Natural killer cell treated with Interleukin-12 subunit alpha and Interleukin-12 subunit beta and Interleukin-15 and Interleukin-18, amount 100 ng/mL, for 72 hours (primary cell): Measurements from ENCODE around the gene CRKL. TPM values are rescaled to one million over a fixed set of nuclear protein-coding genes. Genes with fewer than 3 reads are reported as not detected.
"Not testable (repeated sequence)": the region's sequence is repeated elsewhere in the genome, so short reads cannot be mapped to it uniquely, and the experiment has no call there.

Source experiments
- ATAC-seq, 2 donors: fragments of 150-1000 bp; cut with Tn5 transposase in 1 of 2; sonication (Bioruptor Pico), chemical (Tn5 transposase) in 1 of 2; 2 replicates each; pipeline ENCODE4 v1.10.0; 2021
- DNase-seq: peaks from one replicate; pipeline ENCODE4 v3.0.0; 2022; ENCODE audit warnings: low spot score
- H3K27ac Mint-ChIP-seq, 2 donors: 1 replicate in 1 of 2; 2 replicates in 1 of 2; pipeline ENCODE4 v1.8.0; 2022; ENCODE audit warnings: mixed read lengths in 2 of 2, mild to moderate bottlenecking in 1 of 2, moderate library complexity in 1 of 2
- H3K27me3 Mint-ChIP-seq, 2 donors: 1 replicate in 1 of 2; 2 replicates in 1 of 2; pipeline ENCODE4 v1.8.0; 2022; ENCODE audit warnings: mixed read lengths in 2 of 2
- H3K36me3 Mint-ChIP-seq: one replicate; pipeline ENCODE4 v1.8.0; 2022; ENCODE audit warnings: mixed read lengths
- H3K4me1 Mint-ChIP-seq, 2 donors: 1 replicate in 1 of 2; 2 replicates in 1 of 2; pipeline ENCODE4 v1.8.0; 2022; ENCODE audit warnings: low read depth in 2 of 2, mixed read lengths in 2 of 2, mild to moderate bottlenecking in 1 of 2
- H3K4me3 Mint-ChIP-seq: one replicate; pipeline ENCODE4 v1.8.0; 2022; ENCODE audit warnings: mixed read lengths
- H3K9me3 Mint-ChIP-seq: 2 replicates; pipeline ENCODE4 v1.8.0; 2022; ENCODE audit warnings: mixed read lengths
- total RNA-seq, 2 donors: library from RNA; stranded (reverse); gene quantifications; one replicate each; pipeline ENCODE4 v1.2.3, GENCODE V29; 2022

CRKL gene
- total RNA-seq, 2 donors from 2014 or later: 78.4 to 105 TPM

GRCh38 chr22:20935049-20935448, 17.8 kb downstream of the CRKL start:
- H3K36me3 Mint-ChIP-seq, H3K9me3 Mint-ChIP-seq, H3K4me3 Mint-ChIP-seq, H3K27ac Mint-ChIP-seq, H3K27me3 Mint-ChIP-seq, DNase-seq, ATAC-seq: not testable (repeated sequence)
- H3K4me1 Mint-ChIP-seq: peaks cover 42 to 46% of the 10 kb centered on the region in 2 donors

DNA sequence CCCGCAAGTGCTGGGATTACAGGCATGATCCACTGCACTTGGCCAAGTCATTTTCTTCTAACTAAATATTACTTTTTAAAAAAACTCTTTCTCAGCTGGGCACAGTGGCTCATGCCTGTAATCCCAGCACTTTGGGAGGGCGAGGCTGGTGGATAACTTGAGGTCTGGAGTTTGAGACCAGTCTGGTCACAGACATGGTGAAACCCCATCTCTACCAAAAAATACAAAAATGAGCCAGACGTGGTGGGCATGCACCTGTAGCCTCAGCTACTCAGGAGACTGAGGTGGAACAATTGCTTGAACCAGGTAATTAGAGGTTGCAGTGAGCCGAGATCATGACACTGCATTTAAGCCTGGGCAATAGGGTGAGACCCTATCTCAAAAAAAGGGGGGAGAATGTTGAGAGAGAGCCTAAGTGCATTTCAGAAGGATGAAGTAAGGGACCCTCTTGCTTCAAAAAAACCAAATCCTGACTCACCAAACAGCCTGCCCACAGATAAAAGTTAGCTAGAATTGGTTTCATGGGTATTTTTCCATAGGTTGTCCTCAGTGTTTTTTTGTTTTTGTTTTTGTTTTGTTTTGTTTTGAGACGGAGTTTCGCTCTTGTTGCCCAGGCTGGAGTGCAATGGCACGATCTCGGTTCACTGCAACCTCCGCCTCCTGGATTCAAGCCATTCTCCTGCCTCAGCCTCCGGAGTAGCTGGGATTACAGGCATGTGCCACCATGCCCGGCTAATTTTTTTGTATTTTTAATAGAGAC, 18.8 kb downstream of the CRKL start:
- H3K27ac Mint-ChIP-seq, H3K9me3 Mint-ChIP-seq, ATAC-seq, DNase-seq, H3K4me3 Mint-ChIP-seq, H3K27me3 Mint-ChIP-seq, H3K36me3 Mint-ChIP-seq: not testable (repeated sequence)
- peaks cover 49 to 51% of the 10 kb centered on the region in 2 donors for H3K4me1 Mint-ChIP-seq

- H3K27me3 Mint-ChIP-seq: no peaks in the 10 kb centered on the region
- peak overlapping the region in 1 of 2 donors; percentile 19 for H3K27ac Mint-ChIP-seq
- ATAC-seq (no peak), DNase-seq (no peak)
- H3K4me1 Mint-ChIP-seq: peaks cover 50 to 57% of the 10 kb centered on the region in 2 donors
- peaks cover 4% of the 10 kb centered on the region for H3K36me3 Mint-ChIP-seq
- no peaks in the 10 kb centered on the region for H3K9me3 Mint-ChIP-seq
- H3K4me3 Mint-ChIP-seq: peak overlapping the region; percentile 58
Observed at GRCh38 chr22:20937031-20937793, 20.0 kb downstream of the CRKL start.

DNA sequence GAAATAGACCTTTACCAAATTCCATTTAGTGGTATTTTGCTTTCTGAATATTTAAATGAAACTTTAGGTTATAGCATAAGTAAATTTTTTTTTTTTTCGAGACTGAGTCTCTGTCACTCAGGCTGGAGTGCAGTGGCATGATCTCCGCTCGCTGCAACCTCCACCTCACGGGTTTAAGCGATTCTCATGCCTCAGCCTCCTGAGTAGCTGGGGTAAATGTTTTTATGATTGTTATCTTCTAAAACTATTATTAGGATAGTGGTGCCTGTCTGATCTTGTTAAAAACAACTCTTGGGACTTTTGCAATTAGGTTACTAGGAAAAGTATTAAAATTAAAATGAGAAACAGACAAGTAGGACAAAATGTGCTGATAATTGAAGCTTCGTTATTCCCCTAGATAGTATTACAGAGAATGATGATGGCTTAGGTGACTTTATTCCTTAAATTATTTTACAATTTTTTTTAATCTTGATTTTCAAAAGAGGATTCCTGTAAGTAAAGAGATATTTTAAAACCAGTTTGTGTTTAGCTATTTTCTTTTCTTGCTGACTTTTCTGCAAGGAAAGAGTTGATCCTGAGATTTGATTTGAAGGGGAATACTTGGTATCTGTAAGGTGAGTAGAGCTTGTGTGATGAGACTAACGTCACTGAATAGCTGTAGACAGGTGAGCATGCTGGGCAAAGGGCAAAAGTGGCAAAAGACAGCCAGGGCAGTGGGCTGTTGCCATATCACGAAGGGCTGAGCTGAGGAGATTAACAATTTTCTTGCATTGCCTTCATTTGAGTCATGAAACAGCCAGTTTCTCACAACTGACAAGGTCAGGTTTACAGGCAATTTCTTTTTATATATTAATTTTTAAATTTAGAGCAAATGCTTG, 20.8 kb downstream of the CRKL start:
- H3K36me3 Mint-ChIP-seq: peaks cover 4% of the 10 kb centered on the region
- H3K27ac Mint-ChIP-seq: peak overlapping the region in 1 of 2 donors; percentile 19
- no peaks in the 10 kb centered on the region for H3K9me3 Mint-ChIP-seq
- H3K27me3 Mint-ChIP-seq: no peaks in the 10 kb centered on the region
- H3K4me3 Mint-ChIP-seq: no peak overlapping the region
- DNase-seq: no peak
- ATAC-seq: no peak
- peaks cover 51 to 62% of the 10 kb centered on the region in 2 donors for H3K4me1 Mint-ChIP-seq

- not testable (repeated sequence) for ATAC-seq, DNase-seq, H3K36me3 Mint-ChIP-seq, H3K27me3 Mint-ChIP-seq, H3K4me3 Mint-ChIP-seq, H3K27ac Mint-ChIP-seq, H3K9me3 Mint-ChIP-seq
- H3K4me1 Mint-ChIP-seq: peaks cover 52 to 63% of the 10 kb centered on the region in 2 donors
Observed at GRCh38 chr22:20939457-20940185, 22.4 kb downstream of the CRKL start.

DNA sequence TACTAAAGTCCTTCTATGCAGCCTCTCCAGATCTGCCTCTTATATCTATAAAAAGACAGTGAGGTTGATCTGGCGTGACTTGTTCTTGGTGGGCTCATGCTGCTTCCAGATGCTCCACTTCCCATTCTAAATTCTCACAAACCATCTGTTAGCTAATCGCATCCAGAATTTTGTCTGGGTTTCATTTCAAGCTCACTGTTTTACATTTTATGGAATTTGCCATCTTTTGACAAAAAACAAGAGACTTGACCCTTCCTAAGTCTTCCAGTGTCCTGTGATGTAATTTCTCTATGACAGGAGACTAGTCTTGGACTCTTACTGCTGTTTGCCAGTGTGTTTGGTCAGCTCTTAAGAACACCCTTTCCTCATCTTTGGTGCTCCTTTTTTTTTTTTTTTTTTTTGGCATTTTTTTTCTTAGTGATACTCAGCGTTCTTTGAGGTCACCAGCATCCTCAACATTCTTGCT, 23.0 kb downstream of the CRKL start:
- Mint-ChIP-seq H3K36me3 (no peaks in the 10 kb centered on the region), H3K9me3 (no peaks in the 10 kb centered on the region), H3K27ac (no peak overlapping the region), H3K4me3 (no peak overlapping the region), H3K4me1 (peaks cover 53 to 62% of the 10 kb centered on the region in 2 donors), H3K27me3 (no peaks in the 10 kb centered on the region)
- DNase-seq (no peak), ATAC-seq (no peak)

GRCh38 chr22:20940904-20941385, 23.7 kb downstream of the CRKL start:
- Mint-ChIP-seq H3K4me1 (peaks cover 59 to 69% of the 10 kb centered on the region in 2 donors), H3K27ac (no peak overlapping the region), H3K36me3 (no peaks in the 10 kb centered on the region), H3K4me3 (no peak overlapping the region), H3K9me3 (no peaks in the 10 kb centered on the region), H3K27me3 (no peaks in the 10 kb centered on the region)
- DNase-seq (no peak), ATAC-seq (no peak)

GRCh38 chr22:20942203-20942902, 25.1 kb downstream of the CRKL start:
- H3K27me3 Mint-ChIP-seq, ATAC-seq, H3K36me3 Mint-ChIP-seq, H3K4me3 Mint-ChIP-seq, H3K9me3 Mint-ChIP-seq, DNase-seq: not testable (repeated sequence)
- H3K27ac Mint-ChIP-seq: peak overlapping the region in 1 of 2 donors; percentile 25
- peaks cover 65 to 75% of the 10 kb centered on the region in 2 donors for H3K4me1 Mint-ChIP-seq

GRCh38 chr22:20943104-20943933, 26.1 kb downstream of the CRKL start:
- no peaks in the 10 kb centered on the region for H3K36me3 Mint-ChIP-seq
- peak overlapping the region in 1 of 2 donors; percentile 25 for H3K27ac Mint-ChIP-seq
- no peak for ATAC-seq
- H3K4me3 Mint-ChIP-seq: no peak overlapping the region
- peaks cover 62 to 72% of the 10 kb centered on the region in 2 donors for H3K4me1 Mint-ChIP-seq
- no peaks in the 10 kb centered on the region for H3K9me3 Mint-ChIP-seq
- no peaks in the 10 kb centered on the region for H3K27me3 Mint-ChIP-seq
- DNase-seq: no peak

GRCh38 chr22:20944042-20944441, 26.8 kb downstream of the CRKL start:
- no peak overlapping the region for H3K27ac Mint-ChIP-seq
- no peak for ATAC-seq
- H3K36me3 Mint-ChIP-seq: no peaks in the 10 kb centered on the region
- no peak for DNase-seq
- no peak overlapping the region for H3K4me3 Mint-ChIP-seq
- H3K4me1 Mint-ChIP-seq: peaks cover 58 to 68% of the 10 kb centered on the region in 2 donors
- no peaks in the 10 kb centered on the region for H3K9me3 Mint-ChIP-seq
- no peaks in the 10 kb centered on the region for H3K27me3 Mint-ChIP-seq

DNA sequence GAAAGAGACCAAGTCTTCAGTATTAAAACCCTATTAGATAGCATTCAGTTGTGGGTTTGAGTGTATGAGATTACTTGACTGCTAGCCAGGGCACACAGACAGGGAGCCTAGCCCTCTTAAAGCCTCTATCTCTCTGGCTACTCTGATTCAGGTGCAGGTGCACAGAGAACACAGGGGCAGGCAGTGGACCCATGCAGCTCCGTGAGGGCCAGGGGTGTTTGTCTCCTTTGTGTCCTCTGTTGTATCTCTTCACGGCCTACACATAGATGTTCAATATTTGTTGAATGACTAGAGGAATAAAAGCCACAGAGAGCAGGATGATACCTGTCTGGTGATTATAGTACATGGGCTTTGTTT, 28.3 kb downstream of the CRKL start:
- Mint-ChIP-seq H3K36me3 (peaks cover 5% of the 10 kb centered on the region), H3K27ac (no peak overlapping the region), H3K9me3 (no peaks in the 10 kb centered on the region), H3K27me3 (no peaks in the 10 kb centered on the region), H3K4me1 (peaks cover 55 to 56% of the 10 kb centered on the region in 2 donors), H3K4me3 (no peak overlapping the region)
- ATAC-seq: no peak
- no peak for DNase-seq
